Right kidney (tissue), 1 donor: ENCODE results near the gene CLDN5.

Experiments used
- DNase-seq: peaks from one replicate; pipeline ENCODE4 v3.0.0-alpha.2; 2016

CLDN5 gene

GRCh38 chr22:19483481-19484244 lies 40.5 kb downstream of the CLDN5 start:
- DNase-seq, result no peak

- DNase-seq, result no peak
Measured at GRCh38 chr22:19482297-19482696, 41.9 kb downstream of the CLDN5 start.

DNA sequence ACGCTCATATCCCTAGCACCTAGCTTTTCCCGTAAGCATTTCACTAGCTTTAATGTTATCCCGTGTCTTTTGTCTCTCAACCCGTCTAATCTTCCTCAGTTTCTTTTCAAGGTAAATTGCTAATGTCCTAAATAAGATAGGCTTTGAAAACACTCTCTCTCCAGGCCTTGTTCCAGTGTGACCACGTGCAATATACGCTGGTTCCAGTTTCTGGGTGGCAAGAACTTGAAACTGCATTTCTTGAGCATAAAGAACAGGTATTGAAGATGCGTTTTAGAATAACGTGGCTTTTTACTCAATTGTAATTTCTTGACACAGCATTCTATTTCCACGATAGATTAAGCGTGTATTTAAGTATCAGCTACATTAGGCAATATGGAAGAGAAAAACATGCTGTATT lies 43.4 kb downstream of the CLDN5 start:
- DNase-seq, result no peak

- DNase-seq, result no peak
Measured at GRCh38 chr22:19480173-19480568, 44.0 kb downstream of the CLDN5 start.

- DNase-seq, result peak; percentile 100
Measured at GRCh38 chr22:19479355-19480172, 44.6 kb downstream of the CLDN5 start, which contains the start of gene CDC45. Gene CDC45 (plus strand): TSS chr22:19479920. CDS start chr22:19479969, 49 bp downstream.

- DNase-seq, result no peak
Measured at GRCh38 chr22:19478901-19479354, 45.3 kb downstream of the CLDN5 start, which contains the start of gene UFD1. Gene UFD1 (minus strand): TSS chr22:19479193. CDS start chr22:19479085, 108 bp downstream.

DNA sequence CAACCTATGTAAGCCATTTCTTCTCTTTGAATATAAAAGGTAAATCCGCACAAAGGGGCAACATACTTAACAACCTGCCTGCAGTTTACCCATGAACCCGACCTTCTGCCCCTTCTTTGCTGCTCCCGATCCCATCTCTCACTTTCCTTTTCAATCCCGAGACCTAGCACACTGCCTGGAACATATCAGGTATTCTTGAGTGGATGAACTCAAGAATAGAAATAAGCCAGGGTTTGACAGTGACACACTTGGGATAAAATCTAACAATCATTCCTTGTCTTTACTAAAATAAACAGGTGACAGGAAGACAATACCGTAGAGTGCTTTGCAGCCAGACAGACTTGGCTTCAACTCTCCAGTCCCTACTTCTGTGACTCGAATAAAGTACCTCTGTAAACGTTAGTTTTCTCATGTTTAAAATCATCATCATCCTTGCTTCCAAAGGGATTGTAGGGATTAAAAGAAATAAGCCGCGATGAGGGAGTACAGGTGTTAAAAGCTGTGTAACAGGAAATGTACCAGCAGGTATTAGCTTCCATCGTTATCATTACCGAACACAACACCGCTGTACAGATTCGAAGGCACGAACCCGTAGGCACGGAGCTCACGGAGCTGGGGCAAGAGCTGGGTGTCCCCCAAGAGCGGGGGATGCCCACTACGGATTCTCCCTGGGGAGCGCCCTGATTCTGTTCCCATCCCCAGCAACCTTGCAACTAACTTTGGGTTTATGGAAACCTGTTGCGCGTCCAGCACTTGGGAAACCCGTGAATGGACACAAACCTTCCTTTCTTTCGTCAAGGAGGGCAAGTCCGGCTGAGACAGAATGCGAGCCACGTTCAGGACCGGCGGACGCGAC lies 45.9 kb downstream of the CLDN5 start:
- DNase-seq, result peak; percentile 69

GRCh38 chr22:19477321-19478044 lies 46.7 kb downstream of the CLDN5 start:
- peak; percentile 2 for DNase-seq

- no peak for DNase-seq
Measured at GRCh38 chr22:19476023-19476422, 48.2 kb downstream of the CLDN5 start.

DNA sequence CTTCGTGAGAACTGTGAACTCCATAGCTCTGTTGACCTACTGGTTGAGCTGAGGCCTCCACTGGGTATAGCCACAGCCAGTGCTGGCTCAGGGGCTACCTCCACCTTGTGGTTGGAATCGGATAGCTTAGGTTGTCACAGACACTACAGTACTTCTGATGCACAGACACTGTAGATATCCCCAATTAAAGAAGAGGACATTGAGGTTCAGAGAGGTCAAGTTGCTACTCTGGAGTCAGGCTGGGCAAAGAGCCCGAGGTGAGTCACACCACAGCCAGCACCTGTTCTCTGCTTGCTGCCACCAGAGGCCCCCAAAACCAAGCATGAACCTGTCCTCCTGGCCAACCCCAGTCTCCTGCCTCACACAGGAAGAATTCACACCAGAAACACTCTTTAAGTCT lies 50.6 kb downstream of the CLDN5 start:
- no peak for DNase-seq
